HG02970 (cell line): ENCODE results near the gene GRN.

Experiments used
- ATAC-seq: cut with Tn5 transposase; IDR thresholded peaks from one replicate; pipeline ENCODE4 v1.9.1; 2021; ENCODE audit warnings: mild to moderate bottlenecking, moderate library complexity, moderate number of reproducible peaks; ENCODE audit not compliant: unreplicated experiment, low FRiP score

The GRN gene

GRCh38 chr17:44400226-44400847, 55.2 kb downstream of the GRN start:
- ATAC-seq: no peak
